NCI-H146 treated with DMSO at 0.1 percent for 48 hours (cell line): ENCODE measurements around the gene RPP30.

Source experiments
- DNase-seq: peaks from one replicate; lab custom pipeline; 2025; ENCODE audit not compliant: unreplicated experiment; lab: John Stamatoyannopoulos, UW

RPP30 gene

GRCh38 chr10:90871766-90872647, at the start of gene RPP30:
RPP30 (plus strand) TSS chr10:90871974; CDS start chr10:90871987, 13 bp downstream.
- peak; percentile 71 for DNase-seq

GRCh38 chr10:90822508-90822907, 49.3 kb upstream of the RPP30 start:
- DNase-seq: no peak

- no peak for DNase-seq
These were observed 39.7 kb upstream of the RPP30 start for GRCh38 chr10:90832111-90832510.

GRCh38 chr10:90834326-90834725, 37.4 kb upstream of the RPP30 start:
- no peak for DNase-seq

- no peak for DNase-seq
These were observed 34.3 kb upstream of the RPP30 start for GRCh38 chr10:90837486-90837885.

- no peak for DNase-seq
These were observed 29.0 kb upstream of the RPP30 start for GRCh38 chr10:90842725-90843124.

- no peak for DNase-seq
These were observed 26.0 kb upstream of the RPP30 start for GRCh38 chr10:90845726-90846125.

- no peak for DNase-seq
These were observed 25.0 kb upstream of the RPP30 start for GRCh38 chr10:90846746-90847145.

- no peak for DNase-seq
These were observed 24.3 kb upstream of the RPP30 start for GRCh38 chr10:90847436-90847835.

GRCh38 chr10:90849956-90850749, 21.6 kb upstream of the RPP30 start:
- no peak for DNase-seq

- no peak for DNase-seq
These were observed 16.6 kb upstream of the RPP30 start for GRCh38 chr10:90855126-90855525.

- DNase-seq: no peak
These were observed 15.5 kb upstream of the RPP30 start for GRCh38 chr10:90856261-90856660.

GRCh38 chr10:90856964-90857634, 14.7 kb upstream of the RPP30 start:
- no peak for DNase-seq

GRCh38 chr10:90857635-90858460, 13.9 kb upstream of the RPP30 start, which contains the start of gene HTR7:
HTR7 (minus strand) TSS chr10:90858039; CDS start chr10:90857671, 368 bp downstream.
- no peak for DNase-seq

GRCh38 chr10:90858461-90858968, 13.3 kb upstream of the RPP30 start:
- DNase-seq: no peak

GRCh38 chr10:90859321-90859751, 12.4 kb upstream of the RPP30 start:
- no peak for DNase-seq

- DNase-seq: no peak
These were observed 11.0 kb upstream of the RPP30 start for GRCh38 chr10:90860790-90861189.

- DNase-seq: no peak
These were observed 8.8 kb upstream of the RPP30 start for GRCh38 chr10:90862908-90863514.

GRCh38 chr10:90865401-90865800, 6.4 kb upstream of the RPP30 start:
- DNase-seq: no peak
